Psoas muscle (tissue), 8 donors: Measurements from ENCODE around the gene THBS2. TPM values are rescaled to one million over a fixed set of nuclear protein-coding genes. Genes with fewer than 3 reads are reported as not detected.

Experiments
- ATAC-seq, 4 donors: fragments of 200-7000 bp; cut with Tn5 transposase; one replicate each; pipeline ENCODE4 v1.9.1; 2020; ENCODE audit warnings: moderate library complexity in 3 of 4, mild to moderate bottlenecking in 2 of 4
- DNase-seq, 2 donors: peaks; one replicate each; pipeline ENCODE4 v3.0.0-alpha.2; 2020
- H3K27ac ChIP-seq: fragments of 200-600 bp; one replicate; pipeline ENCODE4 v1.8.0; 2022
- H3K27me3 ChIP-seq, 3 donors: fragments of 200-600 bp in 1 of 3; one replicate each; pipeline versions ENCODE4 v1.6.1 to v1.8.0; 2013 to 2022; ENCODE audit warnings: low read length in 2 of 3, mild to moderate bottlenecking in 2 of 3, moderate library complexity in 1 of 3; ENCODE audit not compliant: insufficient read depth in 3 of 3
- H3K36me3 ChIP-seq, 2 donors: fragments of 200-600 bp in 1 of 2; one replicate each; pipeline versions ENCODE4 v1.6.1 to v1.8.0; 2013 to 2022; ENCODE audit warnings: low read depth in 1 of 2, mild to moderate bottlenecking in 1 of 2, moderate library complexity in 1 of 2; ENCODE audit not compliant: insufficient read depth in 1 of 2
- H3K4me1 ChIP-seq: fragments of 200-600 bp; one replicate; pipeline ENCODE4 v1.8.0; 2022
- H3K4me3 ChIP-seq: fragments of 200-600 bp; one replicate; pipeline ENCODE4 v1.8.0; 2022; ENCODE audit warnings: mild to moderate bottlenecking
- H3K9me3 ChIP-seq: fragments of 200-600 bp; one replicate; pipeline ENCODE4 v1.8.0; 2022
- CTCF ChIP-seq: fragments of 200-600 bp; IDR thresholded peaks from one replicate; pipeline ENCODE4 v1.8.0; 2022; ENCODE audit warnings: antibody characterized with exemption
- WGBS, 3 donors: extraction: QIAGEN DNeasy Blood & Tissue Kit; methylation state at CpG; one replicate each; pipeline versions ENCODE4 v1.1.6 to v1.1.7; 2013; 5-methylcytosine and 5-hydroxymethylcytosine counted together
- intact Hi-C, 2 donors: fragments of 100-400 bp; cut with DNase I; formaldehyde crosslinking; loops; one replicate each; pipeline versions ENCODE4 v1.11.0 to v1.14.2; 2022
- polyA plus RNA-seq, 3 donors: library from polyadenylated mRNA; stranded (reverse); fragments of 200-250 nt; gene quantifications; one replicate each; pipeline ENCODE4 v1.2.3, GENCODE V29; 2013
- total RNA-seq, 4 donors: library from RNA; stranded (reverse); fragmentation: NEBNext Ultra II Directional in 2 of 4; extraction: Animal tissue kit (Norgen Biotek cat#: 25700) in 2 of 4; gene quantifications; one replicate each; pipeline versions ENCODE4 v1.2.1 to v1.2.4, GENCODE V29; 2021 to 2023
- donor health status: healthy with polysubstance abuse.
- donor health status: DM: no; HTN: no; CAD: no; lungs with moderate emphysema.
- donor health status: Bipolar disorder and iron deficiency.
- donor health status: healthy.
- donor health status: DM: yes; HTN: yes; CAD: no.
- donor health status: DM: no; HTN: no; CAD: no.
- donor health status: DM: no; HTN: no; CAD: no.
- donor health status: DM: yes; HTN: yes; CAD: no.

Gene THBS2
- total and polyA plus RNA-seq, 7 donors = 0.49 to 9.4 (median 1.6) TPM

DNA sequence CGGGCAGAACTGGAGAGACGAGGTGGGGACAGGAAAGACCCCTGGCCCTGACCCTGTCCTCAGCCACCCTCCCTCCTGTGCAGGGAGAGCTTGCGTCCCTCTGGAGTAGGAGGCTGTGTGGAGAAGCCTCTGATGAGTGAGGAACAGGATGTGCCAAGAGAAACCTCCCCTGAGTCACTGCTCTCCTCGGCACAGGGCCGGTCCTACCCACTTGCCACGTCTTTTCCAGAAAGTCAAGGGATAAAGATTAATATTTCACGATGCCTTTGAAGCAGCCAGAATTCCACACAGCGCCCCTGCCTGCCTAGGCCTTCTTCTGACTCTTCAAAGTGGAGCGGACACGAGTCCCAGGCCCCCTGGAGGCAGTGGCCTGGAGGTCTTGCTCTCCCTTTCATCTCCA is 34.9 kb upstream of the THBS2 start:
- 64 to 74% (median 65%) methylated on average over 10 of the region's 10 CpGs for WGBS, 3 donors
- H3K9me3 ChIP-seq = peaks cover 4% of the 10 kb centered on the region
- DNase-seq (peak; percentile 55 to 62), ATAC-seq (peak in 3 of 4 donors; percentile 37 to 68 (median 63))
- peaks cover 0 to 3% (median 3%) of the 10 kb centered on the region in 3 donors for H3K27me3 ChIP-seq
- peak overlapping the region; percentile 23 for H3K27ac ChIP-seq
- no peaks in the 10 kb centered on the region for H3K4me1 ChIP-seq
- no peaks in the 10 kb centered on the region for H3K36me3 ChIP-seq
- TF ChIP-seq CTCF = no peak
- H3K4me3 ChIP-seq = no peak overlapping the region
- intact Hi-C loops = no loop called here

GRCh38 chr6:169287675-169288074 is 34.0 kb upstream of the THBS2 start:
- Histone ChIP-seq H3K36me3 (no peaks in the 10 kb centered on the region), H3K9me3 (peaks cover 4% of the 10 kb centered on the region), H3K27ac (no peak overlapping the region), H3K4me3 (no peak overlapping the region), H3K4me1 (no peaks in the 10 kb centered on the region), H3K27me3 (peaks cover 0 to 3% (median 3%) of the 10 kb centered on the region in 3 donors)
- WGBS, 3 donors = 57 to 60% (median 58%) methylated on average over 6 of the region's 6 CpGs
- intact Hi-C loops = no loop called here
- ATAC-seq (no peak), DNase-seq (no peak)
- TF ChIP-seq CTCF = no peak

DNA sequence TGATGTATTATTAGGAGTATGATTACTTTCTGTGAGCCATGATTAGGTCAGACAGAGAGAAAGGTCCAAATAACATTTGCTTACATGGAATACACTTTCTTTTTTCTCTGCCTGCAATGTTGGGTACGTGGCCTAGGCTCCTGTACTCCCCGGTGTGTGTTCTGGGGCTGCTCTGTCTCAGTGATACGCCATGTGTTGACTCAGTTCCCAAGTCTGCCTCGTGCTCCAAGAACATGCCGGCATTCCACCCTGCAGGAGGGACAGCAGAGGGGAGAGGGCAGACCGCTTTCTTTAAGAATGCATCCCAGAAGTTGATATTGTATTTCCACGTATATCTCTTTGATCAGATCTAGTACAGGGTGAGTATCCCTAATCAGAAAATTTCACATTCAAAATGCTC is 33.3 kb upstream of the THBS2 start:
- intact Hi-C loops = no loop called here
- no peaks in the 10 kb centered on the region for H3K4me1 ChIP-seq
- ATAC-seq = no peak
- H3K4me3 ChIP-seq = no peak overlapping the region
- H3K9me3 ChIP-seq = peaks cover 4% of the 10 kb centered on the region
- H3K27ac ChIP-seq = no peak overlapping the region
- no peak for TF ChIP-seq CTCF
- DNase-seq = no peak
- H3K27me3 ChIP-seq = peaks cover 0 to 3% (median 3%) of the 10 kb centered on the region in 3 donors
- WGBS, 3 donors = 66 to 71% (median 70%) methylated on average over 7 of the region's 7 CpGs
- H3K36me3 ChIP-seq = no peaks in the 10 kb centered on the region

DNA sequence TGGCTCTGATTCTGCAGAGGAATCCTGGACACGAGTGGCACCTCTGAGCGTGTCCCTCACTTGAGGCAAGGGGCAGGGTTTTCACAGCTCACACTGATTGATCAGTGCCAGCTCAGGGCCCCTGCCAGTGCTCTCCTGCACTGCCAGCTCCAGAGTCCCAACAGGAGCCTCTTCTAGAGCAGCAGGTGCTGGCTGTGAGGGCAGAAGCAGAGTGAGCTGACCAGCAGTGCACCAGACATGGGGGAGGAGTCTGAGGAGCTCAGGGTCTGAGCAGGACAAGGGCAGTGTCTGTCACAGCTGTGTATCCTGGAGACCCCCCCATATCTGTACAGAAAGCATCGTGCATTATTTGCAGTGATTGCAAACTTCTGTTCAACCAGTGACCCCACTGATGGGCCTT is 31.5 kb upstream of the THBS2 start:
- ATAC-seq (no peak), DNase-seq (no peak)
- 59 to 66% (median 65%) methylated on average over 3 of the region's 3 CpGs for WGBS, 3 donors
- Histone ChIP-seq H3K27me3 (peaks cover 0 to 3% (median 0%) of the 10 kb centered on the region in 3 donors), H3K27ac (no peak overlapping the region), H3K4me3 (no peak overlapping the region), H3K36me3 (no peaks in the 10 kb centered on the region), H3K9me3 (peaks cover 4% of the 10 kb centered on the region), H3K4me1 (no peaks in the 10 kb centered on the region)
- TF ChIP-seq CTCF = no peak
- intact Hi-C loops = no loop called here

DNA sequence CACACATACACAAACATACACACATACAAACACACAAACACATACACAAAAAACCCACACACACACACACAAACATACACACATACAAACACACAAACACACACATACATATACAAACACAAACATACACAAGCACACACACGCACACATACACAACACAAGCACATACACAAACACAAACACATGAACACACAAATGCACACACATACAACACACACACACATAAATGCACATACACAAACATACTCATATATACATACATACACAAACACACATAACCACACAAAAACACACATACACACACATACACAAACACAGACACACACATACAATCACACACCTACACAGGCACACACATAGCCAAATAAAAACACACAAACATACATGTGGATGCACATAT is 30.3 kb upstream of the THBS2 start:
- WGBS, 3 donors = 94 to 100% (median 97%) methylated on average over 1 of the region's 1 CpG
- intact Hi-C loops = no loop called here
- Histone ChIP-seq H3K4me1 (no peaks in the 10 kb centered on the region), H3K9me3 (peaks cover 4% of the 10 kb centered on the region), H3K4me3 (no peak overlapping the region), H3K27me3 (peaks cover 0 to 3% (median 0%) of the 10 kb centered on the region in 3 donors), H3K27ac (no peak overlapping the region), H3K36me3 (no peaks in the 10 kb centered on the region)
- DNase-seq (no peak), ATAC-seq (no peak)
- TF ChIP-seq CTCF = no peak
